ENCODE measurements around the gene C20orf204. TPM values are rescaled to one million over a fixed set of nuclear protein-coding genes. Genes with fewer than 3 reads are reported as not detected.

C20orf204 gene
- total and polyA plus RNA-seq, 2 of the 8 experiments (the other 6 are each of a cell fraction or from before 2014, with no cell fraction given): 0.39 to 0.52 TPM

GRCh38 chr20:64037199-64037497 lies 1.2 kb downstream of the C20orf204 start (continued):
- TF ChIP-seq EZH2 (IDR thresholded peaks at IDR 0.05; ENCODE audit: low read depth, low read length, severe bottlenecking) (no peak), MAFK (IDR thresholded peaks at IDR 0.05; ENCODE audit: low read depth, low read length) (no peak), ATF2 (IDR thresholded peaks at IDR 0.05; ENCODE audit: low read length) (no peak), FOSL1 (IDR thresholded peaks at IDR 0.05; ENCODE audit: insufficient read depth, low read depth, low read length) (no peak), BCL11A (IDR thresholded peaks at IDR 0.05; ENCODE audit: low read depth in 2 of 2, low read length in 2 of 2) (no peak), POU5F1 (IDR thresholded peaks at IDR 0.05; ENCODE audit: low read depth, low read length) (no peak)
